AG09319 (cell line): Measurements from ENCODE around the gene ZYG11B.
"Not testable (repeated sequence)": the region's sequence is repeated elsewhere in the genome, so short reads cannot be mapped to it uniquely, and the experiment has no call there.

Source experiments
- DNase-seq: peaks from one replicate; pipeline ENCODE4 v3.0.0-alpha.2; 2010; ENCODE audit warnings: low read depth; ENCODE audit errors: extremely low read depth
- CTCF ChIP-seq: IDR thresholded peaks from 2 replicates; pipeline ENCODE4 v1.5.1; 2011; ENCODE audit warnings: low read depth, mild to moderate bottlenecking, inconsistent platforms, low read length, moderate library complexity

Gene ZYG11B

GRCh38 chr1:52769346-52770033 lies 43.2 kb downstream of the ZYG11B start:
- DNase-seq, result no peak
- no peak for TF ChIP-seq CTCF

DNA sequence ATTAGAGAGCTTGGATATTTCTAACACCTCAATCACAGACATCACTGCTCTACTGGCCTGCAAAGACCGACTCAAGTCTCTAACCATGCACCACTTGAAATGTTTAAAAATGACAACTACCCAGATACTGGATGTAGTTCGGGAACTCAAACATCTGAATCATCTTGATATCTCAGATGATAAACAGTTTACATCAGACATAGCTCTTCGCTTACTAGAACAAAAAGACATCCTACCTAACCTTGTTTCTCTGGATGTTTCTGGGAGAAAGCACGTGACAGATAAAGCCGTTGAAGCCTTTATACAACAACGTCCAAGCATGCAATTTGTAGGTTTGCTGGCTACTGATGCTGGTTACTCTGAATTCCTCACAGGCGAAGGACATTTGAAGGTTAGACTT lies 45.1 kb downstream of the ZYG11B start:
- no peak for TF ChIP-seq CTCF
- DNase-seq, result no peak

DNA sequence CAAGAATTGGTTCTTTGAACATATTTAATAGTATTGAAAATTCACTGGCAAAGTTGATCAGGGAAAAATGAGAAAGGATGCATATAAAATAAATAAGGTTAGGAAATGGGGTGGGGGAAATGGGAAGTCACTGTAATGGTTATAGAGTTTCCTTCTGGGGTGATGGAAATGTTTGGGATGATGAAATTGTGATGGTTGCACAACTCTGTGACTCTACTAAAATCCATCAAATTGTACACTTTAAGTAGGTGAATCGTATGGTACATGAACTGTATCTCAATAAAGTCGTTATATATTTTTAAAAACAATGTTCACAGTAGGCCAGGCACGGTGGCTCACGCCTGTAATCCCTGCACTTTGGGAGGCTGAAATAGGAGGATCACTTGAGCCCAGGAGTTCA lies 59.9 kb downstream of the ZYG11B start:
- TF ChIP-seq CTCF, result no peak

GRCh38 chr1:52790429-52790828 lies 64.2 kb downstream of the ZYG11B start:
- not testable (repeated sequence) for DNase-seq

More for the DNA sequence above, 59.9 kb downstream of the ZYG11B start:
- DNase-seq, result no peak

GRCh38 chr1:52792036-52792435 lies 65.8 kb downstream of the ZYG11B start:
- DNase-seq, result no peak

GRCh38 chr1:52793717-52794116 lies 67.5 kb downstream of the ZYG11B start:
- DNase-seq, result not testable (repeated sequence)

More at GRCh38 chr1:52792036-52792435, 65.8 kb downstream of the ZYG11B start:
- no peak for TF ChIP-seq CTCF

DNA sequence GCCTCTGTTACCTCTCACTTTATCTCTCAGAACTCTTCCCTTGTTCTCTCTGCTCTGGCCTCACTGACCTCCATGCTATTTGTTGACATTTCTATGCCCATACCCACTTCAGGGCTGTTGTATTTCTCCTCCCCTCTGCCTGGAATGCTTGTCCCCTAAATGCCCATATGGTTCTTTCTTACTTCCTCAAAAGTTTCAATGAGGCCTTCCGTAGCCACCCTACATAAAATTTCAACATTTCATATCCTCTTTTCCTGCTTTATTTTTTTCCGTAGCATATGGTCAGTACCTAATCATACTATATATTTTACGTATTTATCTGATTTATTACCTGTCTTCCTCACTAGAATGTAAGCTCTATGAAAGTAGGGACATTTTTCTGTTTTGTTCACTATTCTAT lies 69.2 kb downstream of the ZYG11B start:
- DNase-seq, result no peak
- TF ChIP-seq CTCF, result no peak

GRCh38 chr1:52798331-52798730 lies 72.1 kb downstream of the ZYG11B start:
- DNase-seq, result no peak
- TF ChIP-seq CTCF, result no peak
